ENCODE data around the gene E2F1.

E2F1 gene

GRCh38 chr20:33731693-33732165 is 45.5 kb upstream of the E2F1 start, which contains the start of gene ZNF341:
ZNF341 (plus strand) TSS chr20:33731996; CDS start chr20:33732022, 26 bp downstream.
- TF ChIP-seq ZFP3 (CRISPR knock-in tag; IDR thresholded peaks at IDR 0.05) (no peak), SNAI2 (CRISPR knock-in tag; IDR thresholded peaks at IDR 0.05) (no peak)
- peak; percentile 91 for ATAC-seq

GRCh38 chr20:33730946-33731692 is 44.9 kb upstream of the E2F1 start:
- no peak for ATAC-seq

GRCh38 chr20:33729101-33729500 is 42.9 kb upstream of the E2F1 start:
- ATAC-seq, result no peak
- no peak for TF ChIP-seq PATZ1 (CRISPR knock-in tag; IDR thresholded peaks at IDR 0.05; ENCODE audit: borderline replicate concordance)
- TF ChIP-seq ZNF8 (CRISPR knock-in tag; IDR thresholded peaks at IDR 0.05), result no peak
- TF ChIP-seq ZC3H10 (CRISPR knock-in tag; IDR thresholded peaks at IDR 0.05), result no peak
- no peak for TF ChIP-seq ZFP3 (CRISPR knock-in tag; IDR thresholded peaks at IDR 0.05)
- TF ChIP-seq GLIS3 (CRISPR knock-in tag; IDR thresholded peaks at IDR 0.05), result no peak
- TF ChIP-seq ZNF70 (CRISPR knock-in tag; IDR thresholded peaks at IDR 0.05), result no peak
- TF ChIP-seq POU6F1 (CRISPR knock-in tag; IDR thresholded peaks at IDR 0.05; ENCODE audit: borderline replicate concordance, low read depth), result no peak
- TF ChIP-seq TSHZ2 (CRISPR knock-in tag; IDR thresholded peaks at IDR 0.05), result no peak
- no peak for TF ChIP-seq ARNTL (CRISPR knock-in tag; IDR thresholded peaks at IDR 0.05; ENCODE audit: borderline replicate concordance, low read depth)
- no peak for TF ChIP-seq TCF4 (CRISPR knock-in tag; IDR thresholded peaks at IDR 0.05; ENCODE audit: borderline replicate concordance)

More at GRCh38 chr20:33730946-33731692, 44.9 kb upstream of the E2F1 start:
- no peak for TF ChIP-seq ARNTL (CRISPR knock-in tag; IDR thresholded peaks at IDR 0.05; ENCODE audit: borderline replicate concordance, low read depth)
- TF ChIP-seq PATZ1 (CRISPR knock-in tag; IDR thresholded peaks at IDR 0.05; ENCODE audit: borderline replicate concordance), result no peak
- TF ChIP-seq ISL1 (CRISPR knock-in tag; IDR thresholded peaks at IDR 0.05), result no peak
- TF ChIP-seq RARB (CRISPR knock-in tag; IDR thresholded peaks at IDR 0.05), result no peak
- no peak for TF ChIP-seq TOX (CRISPR knock-in tag; IDR thresholded peaks at IDR 0.05; ENCODE audit: borderline replicate concordance)
- TF ChIP-seq ESRRG (CRISPR knock-in tag; IDR thresholded peaks at IDR 0.05), result no peak
- TF ChIP-seq BACH2 (CRISPR knock-in tag; IDR thresholded peaks at IDR 0.05; ENCODE audit: borderline replicate concordance), result no peak
- TF ChIP-seq SNAI2 (CRISPR knock-in tag; IDR thresholded peaks at IDR 0.05), result no peak
- TF ChIP-seq CSDC2 (CRISPR knock-in tag; IDR thresholded peaks at IDR 0.05), result no peak
- TF ChIP-seq CSRNP3 (CRISPR knock-in tag; IDR thresholded peaks at IDR 0.05), result no peak
- TF ChIP-seq ZFP30 (CRISPR knock-in tag; IDR thresholded peaks at IDR 0.05), result no peak

Data from SK-N-SH treated with all-trans-retinoic acid at 6 μM for 48 hours (cell line).